T47D (cell line): ENCODE results near the gene SCTR.

ENCODE experiments used
- DNase-seq, 2 experiments: peaks; one replicate each; pipeline versions ENCODE4 v3.0.0 to v3.0.0-alpha.2; 2011 to 2012; ENCODE audit warnings: low read depth in 1 of 2, low spot score in 1 of 2
- JUND ChIP-seq: IDR thresholded peaks from 2 replicates; pipeline ENCODE4 v1.6.1; 2012; ENCODE audit warnings: low read depth
- in situ Hi-C: cut with HindIII; loops from 2 replicates; pipeline ENCODE4 v1.10.0; 2016; ENCODE audit warnings: low sequenced_read_pairs, low pct_unique_long_range_greater_than_20kb

The SCTR gene

DNA sequence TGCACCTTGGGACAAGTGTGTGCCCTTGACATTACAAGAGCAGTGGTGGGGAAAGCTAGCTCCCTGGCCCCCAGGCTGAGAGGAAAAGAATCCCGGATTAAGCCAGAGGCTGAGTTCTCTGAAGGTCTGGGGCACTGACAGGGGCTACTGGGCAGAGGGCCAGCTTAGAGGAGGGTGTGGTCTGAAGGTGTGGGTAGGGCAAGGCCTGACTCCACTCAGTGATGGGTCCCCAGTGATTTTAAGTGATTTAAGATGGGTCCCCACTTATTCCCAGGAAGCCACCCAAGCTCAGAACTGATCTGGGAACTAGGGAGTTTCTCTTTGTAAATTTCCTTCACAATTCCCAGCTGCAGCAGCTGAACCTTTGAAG, 83.8 kb downstream of the SCTR start:
- no peak for TF ChIP-seq JUND
- DNase-seq = no peak
- in situ Hi-C loops = no loop called here

DNA sequence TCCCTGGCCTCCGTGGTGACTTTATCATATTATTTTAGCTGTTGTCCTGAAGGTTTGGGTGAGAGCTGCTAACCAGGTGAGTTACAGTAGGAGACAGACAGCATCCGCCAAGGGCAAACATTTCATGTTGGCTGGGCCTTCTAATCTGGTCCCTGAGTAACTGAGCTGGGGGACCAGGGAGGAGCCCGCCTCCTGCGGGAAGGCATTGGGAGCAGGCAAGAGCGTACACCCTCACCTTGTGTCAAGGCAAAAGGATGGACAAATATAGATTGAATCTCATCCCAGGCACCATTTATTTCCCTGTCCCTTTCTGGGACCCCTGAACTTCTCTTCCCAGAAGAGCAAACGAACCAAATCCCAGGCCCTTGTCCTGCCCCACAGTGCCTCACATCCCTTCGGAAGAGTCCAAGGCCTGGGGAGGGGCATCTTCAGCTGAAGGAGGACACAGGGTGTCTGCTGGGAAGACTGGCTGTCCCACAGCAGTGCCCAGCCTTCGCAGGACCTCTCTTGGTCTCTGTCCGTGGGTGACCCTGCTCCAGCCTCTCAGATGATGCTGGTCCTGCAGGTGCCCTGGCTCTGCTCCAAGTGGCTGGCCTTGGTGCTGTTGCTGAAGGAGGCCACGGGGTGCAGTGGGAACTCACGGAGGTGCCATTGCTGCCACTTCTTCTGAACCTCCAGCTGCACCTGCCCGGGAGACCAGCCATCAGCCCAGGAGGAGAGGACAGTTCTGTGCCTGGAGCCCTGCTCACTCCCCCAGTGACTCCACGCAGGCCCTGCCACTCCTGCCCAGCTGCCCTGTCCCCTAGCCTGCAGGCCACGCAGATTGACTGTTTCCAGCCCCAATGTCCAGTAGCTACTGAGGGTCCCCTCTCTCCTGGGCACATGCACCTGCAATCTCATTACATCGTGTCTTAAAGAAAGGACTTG, 84.4 kb downstream of the SCTR start:
- in situ Hi-C loops = no loop called here
- no peak for TF ChIP-seq JUND

DNA sequence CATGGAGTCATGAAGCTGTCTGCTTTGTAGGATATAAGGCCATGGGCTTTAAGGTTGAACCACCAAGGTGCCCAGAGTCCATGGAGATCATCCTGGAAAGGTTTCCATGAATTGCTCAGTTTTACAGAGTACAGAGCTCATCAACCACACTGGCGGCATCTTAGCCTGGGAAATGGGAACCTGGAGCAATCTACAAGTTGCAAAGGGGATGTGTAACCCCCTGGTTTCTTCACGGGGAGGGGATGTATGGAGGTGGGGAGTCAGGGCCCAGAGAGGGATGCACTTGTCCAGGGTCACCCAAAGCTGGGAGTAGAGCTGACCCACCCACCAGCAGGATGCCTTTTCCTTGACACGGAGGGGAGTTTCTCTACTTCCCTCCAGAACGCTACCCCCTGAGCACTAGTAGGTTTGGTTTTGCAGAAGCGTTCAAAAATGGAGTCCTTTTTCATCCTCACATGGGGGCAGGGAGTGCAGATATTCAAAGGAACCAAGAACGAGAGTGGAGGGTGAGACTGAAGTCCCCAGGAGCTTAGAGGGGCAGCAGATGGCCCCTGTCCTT, 85.5 kb downstream of the SCTR start:
- in situ Hi-C loops = no loop called here
- DNase-seq = no peak
- no peak for TF ChIP-seq JUND

More for the DNA sequence above, 84.4 kb downstream of the SCTR start:
- no peak for DNase-seq

DNA sequence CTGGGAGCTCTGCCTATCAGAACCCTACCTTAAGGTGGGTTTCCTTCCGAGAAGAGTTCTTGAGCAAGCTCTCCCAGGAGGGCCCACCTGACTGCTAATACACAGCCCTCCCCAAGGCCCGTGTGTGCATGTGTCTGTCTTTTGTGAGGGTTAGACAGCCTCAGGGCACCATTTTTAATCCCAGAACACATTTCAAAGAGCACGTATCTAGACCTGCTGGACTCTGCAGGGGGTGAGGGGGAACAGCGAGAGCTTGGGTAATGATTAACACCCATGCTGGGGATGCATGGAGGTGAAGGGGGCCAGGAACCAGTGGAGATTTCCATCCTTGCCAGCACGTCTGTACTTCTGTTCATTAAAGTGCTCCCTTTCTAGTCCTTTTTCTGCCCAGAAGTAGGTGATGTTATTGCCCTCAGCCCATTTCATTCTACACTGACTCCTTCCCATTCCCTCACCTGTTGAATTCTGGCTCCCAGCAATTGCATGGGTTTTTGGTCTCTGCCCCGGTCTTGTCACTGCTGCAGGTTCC, 86.1 kb downstream of the SCTR start:
- DNase-seq = no peak
- in situ Hi-C loops = no loop called here
- TF ChIP-seq JUND = no peak

DNA sequence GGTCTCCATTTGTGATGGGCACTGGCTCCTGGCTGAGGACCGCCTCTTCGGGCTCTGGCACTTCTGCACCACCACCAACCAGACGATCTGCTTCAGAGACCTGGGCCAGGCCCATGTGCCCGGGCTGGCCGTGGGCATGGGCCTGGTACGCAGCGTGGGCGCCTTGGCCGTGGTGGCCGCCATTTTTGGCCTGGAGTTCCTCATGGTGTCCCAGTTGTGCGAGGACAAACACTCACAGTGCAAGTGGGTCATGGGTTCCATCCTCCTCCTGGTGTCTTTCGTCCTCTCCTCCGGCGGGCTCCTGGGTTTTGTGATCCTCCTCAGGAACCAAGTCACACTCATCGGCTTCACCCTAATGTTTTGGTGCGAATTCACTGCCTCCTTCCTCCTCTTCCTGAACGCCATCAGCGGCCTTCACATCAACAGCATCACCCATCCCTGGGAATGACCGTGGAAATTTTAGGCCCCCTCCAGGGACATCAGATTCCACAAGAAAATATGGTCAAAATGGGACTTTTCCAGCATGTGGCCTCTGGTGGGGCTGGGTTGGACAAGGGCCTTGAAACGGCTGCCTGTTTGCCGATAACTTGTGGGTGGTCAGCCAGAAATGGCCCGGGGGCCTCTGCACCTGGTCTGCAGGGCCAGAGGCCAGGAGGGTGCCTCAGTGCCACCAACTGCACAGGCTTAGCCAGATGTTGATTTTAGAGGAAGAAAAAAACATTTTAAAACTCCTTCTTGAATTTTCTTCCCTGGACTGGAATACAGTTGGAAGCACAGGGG, 87.1 kb downstream of the SCTR start:
- no peak for TF ChIP-seq JUND
- no peak for DNase-seq
- in situ Hi-C loops = no loop called here

DNA sequence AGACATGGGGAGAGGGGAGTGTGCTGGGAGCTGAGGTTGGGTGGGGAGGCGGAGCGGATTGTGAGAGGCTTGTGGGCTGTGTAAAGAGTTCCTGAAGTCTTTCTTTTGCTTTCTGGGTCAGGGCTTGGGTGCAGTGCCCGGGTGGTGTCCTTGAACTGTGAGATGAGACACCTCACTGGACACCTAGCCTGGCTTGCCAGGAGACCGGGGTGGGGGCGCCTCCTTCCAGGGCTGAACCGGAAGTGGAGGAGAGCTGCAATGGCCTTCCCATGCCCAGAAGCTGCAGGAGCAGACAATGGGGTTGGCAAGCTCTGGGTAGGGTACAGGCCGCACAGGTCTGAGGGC, 88.4 kb downstream of the SCTR start:
- in situ Hi-C loops = no loop called here
- no peak for TF ChIP-seq JUND
- DNase-seq = no peak

DNA sequence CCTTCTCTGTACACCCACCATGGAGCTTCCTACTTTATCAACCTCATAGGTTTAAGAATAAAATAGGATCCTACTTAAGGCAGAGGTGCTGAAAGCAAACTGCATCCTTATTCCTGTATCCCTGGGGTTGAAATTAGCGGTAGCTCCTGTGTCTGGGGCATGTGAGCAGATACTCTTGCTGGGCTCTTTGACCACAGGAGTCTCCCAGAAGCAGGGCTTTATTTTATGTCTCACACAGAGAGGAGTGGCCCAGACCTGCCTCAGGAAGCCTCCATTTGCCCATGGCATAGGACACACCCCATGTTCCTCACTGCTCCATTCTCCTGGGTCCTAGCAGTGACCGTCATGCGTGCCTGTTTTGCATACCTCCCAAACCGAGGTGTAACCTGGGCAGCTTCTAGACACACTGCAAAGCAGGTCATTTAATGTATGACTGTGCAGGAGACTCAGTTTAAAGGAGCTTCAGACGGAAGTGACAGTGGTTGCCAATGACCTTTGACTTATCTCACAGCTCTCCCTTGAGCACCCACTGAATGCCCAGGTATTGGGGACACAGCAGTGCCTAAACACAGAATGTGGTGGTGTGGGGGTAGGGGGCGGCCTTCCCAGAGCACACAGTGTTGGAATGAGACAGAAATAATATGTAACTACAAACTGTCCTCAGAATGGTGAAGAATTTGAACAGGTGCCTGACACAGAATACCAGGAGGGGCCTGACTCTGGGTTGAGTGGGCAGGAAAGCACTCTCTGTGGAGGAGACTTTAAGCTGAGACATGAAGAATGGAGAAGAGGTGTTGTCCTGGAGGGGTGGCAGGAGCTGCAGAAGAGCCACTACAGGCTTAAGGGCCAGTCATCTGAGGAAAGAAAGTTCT, 89.0 kb downstream of the SCTR start:
- no peak for DNase-seq
- in situ Hi-C loops = no loop called here

DNA sequence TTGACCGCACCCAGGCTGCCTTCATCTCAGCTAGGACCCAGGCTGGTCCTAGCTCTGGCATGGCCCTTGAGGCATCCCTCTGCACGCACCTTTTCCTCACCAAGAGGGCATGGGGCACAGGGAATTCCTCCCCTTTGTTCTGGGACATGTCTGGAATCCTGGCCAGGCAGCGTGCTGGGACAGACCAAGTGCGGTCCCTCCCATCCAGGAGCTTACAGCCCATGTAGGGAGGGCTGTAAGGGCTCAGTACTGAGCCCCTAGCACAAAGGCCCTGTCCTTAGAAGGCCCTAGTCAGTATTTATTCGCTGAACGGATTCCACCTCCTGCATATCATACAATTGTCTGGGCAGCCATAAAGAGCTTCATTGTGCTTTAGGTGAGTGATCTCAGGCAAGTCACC, 89.6 kb downstream of the SCTR start:
- DNase-seq = no peak

More for the DNA sequence above, 89.0 kb downstream of the SCTR start:
- no peak for TF ChIP-seq JUND

DNA sequence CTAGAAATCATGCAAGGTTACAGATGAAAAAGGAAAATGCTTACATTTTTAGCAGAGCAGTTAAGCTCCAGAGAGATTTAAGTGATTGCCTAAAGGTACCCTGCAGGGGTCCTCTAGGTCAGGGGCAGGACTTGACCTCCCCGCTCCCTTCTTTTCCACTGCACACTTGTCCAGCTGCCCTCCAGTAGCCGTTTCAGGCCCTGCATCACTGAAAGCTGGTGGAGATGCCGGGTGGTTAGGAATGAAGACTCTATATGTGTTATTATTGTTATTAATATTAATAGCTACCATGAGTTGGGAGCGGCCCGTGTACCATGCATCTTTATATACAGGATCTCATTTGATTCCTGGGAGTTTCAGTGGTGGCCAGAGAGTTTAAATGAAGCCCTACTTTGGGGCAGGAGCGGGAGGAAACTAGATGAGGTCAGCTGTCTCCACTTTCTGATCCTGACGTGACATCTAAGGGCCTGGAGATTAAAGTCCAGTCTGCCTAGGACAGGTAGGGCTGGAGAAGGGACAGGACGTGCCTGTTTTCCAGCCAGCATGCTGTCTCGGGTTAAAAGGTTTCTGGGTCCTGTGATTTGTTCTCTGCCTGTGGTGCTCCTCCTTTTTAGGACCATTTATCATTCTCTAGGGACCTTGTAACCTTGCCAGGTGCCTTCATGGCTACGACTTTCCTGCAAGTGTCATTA, 90.5 kb downstream of the SCTR start:
- no peak for TF ChIP-seq JUND
- in situ Hi-C loops = no loop called here
- DNase-seq = no peak

More for the DNA sequence above, 89.6 kb downstream of the SCTR start:
- TF ChIP-seq JUND = no peak
- in situ Hi-C loops = no loop called here

DNA sequence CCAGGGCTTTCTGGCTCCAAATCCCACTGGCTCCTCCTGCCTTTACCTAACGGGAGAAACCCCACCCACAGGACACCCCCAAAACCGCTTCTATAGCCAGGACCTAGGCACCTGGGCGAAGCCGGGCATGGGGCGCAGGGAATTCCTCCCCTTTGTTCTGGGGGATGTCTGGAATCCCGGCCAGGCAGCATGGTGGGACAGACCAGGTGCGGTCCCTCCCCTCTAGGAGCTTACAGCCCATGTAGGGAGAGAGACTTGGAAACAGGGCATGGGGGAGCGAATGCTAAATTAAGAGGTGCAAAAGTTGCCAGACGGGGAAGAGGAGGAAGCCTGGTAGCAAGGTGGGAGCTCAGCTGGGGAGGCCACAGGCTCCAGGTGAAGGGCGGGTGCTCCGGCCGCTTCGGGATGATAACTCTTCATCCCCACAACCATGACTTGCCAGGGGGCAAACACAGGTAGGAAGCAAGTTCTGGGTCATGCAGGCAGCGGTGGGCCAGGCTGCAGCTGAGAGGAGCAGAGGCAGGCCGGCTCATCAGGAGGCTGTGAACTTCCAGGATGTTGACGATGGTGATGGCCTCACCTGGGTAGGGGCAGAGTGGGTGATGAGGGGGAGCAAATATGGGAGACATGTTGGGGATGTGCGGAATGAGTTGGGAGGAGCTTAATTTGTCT, 91.3 kb downstream of the SCTR start:
- DNase-seq = no peak
- no peak for TF ChIP-seq JUND
- in situ Hi-C loops = no loop called here
